ENCODE data around the gene WSB1. TPM values are rescaled to one million over a fixed set of nuclear protein-coding genes. Genes with fewer than 3 reads are reported as not detected.

Gene WSB1
- total and polyA plus RNA-seq, 2 of the 8 experiments (the other 6 are each of a cell fraction or from before 2014, with no cell fraction given) = 113 to 140 TPM

- no peak overlapping the region for H3K4me3 ChIP-seq (ENCODE audit: extremely low read depth in 1 of 4, insufficient read depth in 2 of 4, low read depth in 3 of 4, low read length in 4 of 4)
- H3K4ac ChIP-seq (replicated peaks; ENCODE audit: insufficient read length, low read depth, low read length) = no peak overlapping the region
- H3K56ac ChIP-seq (replicated peaks; ENCODE audit: insufficient read length, low read depth, low read length) = no peak overlapping the region
- no peak overlapping the region for H3K9ac ChIP-seq (replicated peaks in 1 of 4; ENCODE audit: extremely low read depth in 1 of 4, low read depth in 3 of 4, low read length in 3 of 4)
- no peak overlapping the region for H2BK15ac ChIP-seq (ENCODE audit: low read length)
- DNase-seq (ENCODE audit: low read depth in 1 of 2, low spot score in 2 of 2) = no peak
- no peak overlapping the region for H4K8ac ChIP-seq (ENCODE audit: extremely low read depth, insufficient read depth, low read length)
- H3K23me2 ChIP-seq (ENCODE audit: low read depth, low read length) = no peaks in the 10 kb centered on the region
- no peak overlapping the region for H2BK5ac ChIP-seq (ENCODE audit: low read depth, low read length)
- no peak for FAIRE-seq
- peaks cover 0 to 6% (median 4%) of the 10 kb centered on the region in 4 experiments; a peak in 6 of 7 replicates for H3K4me1 ChIP-seq (replicated peaks in 1 of 4; ENCODE audit: control insufficient read depth in 3 of 4, insufficient read depth in 4 of 4, low read length in 3 of 4)
- no peak overlapping the region for H2BK12ac ChIP-seq (ENCODE audit: low read depth, low read length)
- CTCF ChIA-PET (ENCODE audit: partially characterized antibody) = interaction anchor here (1.0 to 2.5 kb wide), 5 partner anchors 9 to 324 kb away, joined by 3 to 11 read pairs (median 5); no protein-coding TSS in a partner anchor
- 96% methylated on average over 4 of the region's 4 CpGs; no CpG with 5 or more reads in 1 of the 2 experiments for WGBS, 2 experiments (ENCODE audit: extremely low coverage in 1 of 2, insufficient coverage in 1 of 2, insufficient read length in 1 of 2, insufficient replicate concordance in 2 of 2, low coverage in 1 of 2, low lambda C conversion rate in 2 of 2, missing lambda C conversion rate in 1 of 2)
- no peak overlapping the region for H2BK20ac ChIP-seq (ENCODE audit: low read length)
- POLR2A ChIA-PET (ENCODE audit: partially characterized antibody) = interaction anchor here (3.4 kb wide), 1 partner anchor 34 kb away, joined by 12 read pairs; the partner anchor contains the start of gene WSB1
- H4K5ac ChIP-seq (ENCODE audit: insufficient read length, low read depth, low read length) = no peak overlapping the region
- no peak overlapping the region for H4K91ac ChIP-seq (replicated peaks; ENCODE audit: insufficient read length, low read length)
- H2AFZ ChIP-seq (ENCODE audit: low read length) = no peak overlapping the region
- no peaks in the 10 kb centered on the region for H3K79me1 ChIP-seq (ENCODE audit: low read depth, low read length)
- H2BK120ac ChIP-seq (replicated peaks; ENCODE audit: low read depth, low read length) = no peak overlapping the region
- no peak overlapping the region for H3K18ac ChIP-seq (ENCODE audit: extremely low read depth, low read length)
- no peaks in the 10 kb centered on the region for H4K20me1 ChIP-seq (replicated peaks in 1 of 2; ENCODE audit: control insufficient read depth in 1 of 2, insufficient read depth in 2 of 2, low read length in 2 of 2)
- H2AK5ac ChIP-seq (ENCODE audit: low read depth, low read length) = no peak overlapping the region
- no peak overlapping the region for H3K14ac ChIP-seq (ENCODE audit: insufficient read length)
- no peaks in the 10 kb centered on the region; a peak in 1 of 7 replicates for H3K27me3 ChIP-seq (replicated peaks in 1 of 4; ENCODE audit: control insufficient read depth in 3 of 4, extremely low read depth in 1 of 4, insufficient read depth in 3 of 4, low read length in 3 of 4)
- no peaks in the 10 kb centered on the region for H3K36me3 ChIP-seq (ENCODE audit: control insufficient read depth in 2 of 4, insufficient read depth in 4 of 4, low read length in 3 of 4)
- H3K27ac ChIP-seq (ENCODE audit: low read depth, low read length) = no peak overlapping the region
- no peaks in the 10 kb centered on the region for H3K79me2 ChIP-seq (ENCODE audit: control insufficient read depth in 1 of 2, insufficient read depth in 2 of 2, low read length in 2 of 2)
- no peak overlapping the region for H3K4me2 ChIP-seq (ENCODE audit: insufficient read depth in 1 of 2, low read depth in 2 of 2, low read length in 2 of 2)
- H3K23ac ChIP-seq (ENCODE audit: insufficient read length) = no peak overlapping the region
- no peaks in the 10 kb centered on the region for H3K9me3 ChIP-seq (ENCODE audit: insufficient read depth in 2 of 2, low read depth in 1 of 2, low read length in 1 of 2)
These were observed 34.0 kb downstream of the WSB1 start for GRCh38 chr17:27327871-27328270.

Measured in H1 (cell line).